HepG2 (cell line): ENCODE results near the gene BCL7A. TPM values are rescaled to one million over a fixed set of nuclear protein-coding genes. Genes with fewer than 3 reads are reported as not detected.
A peak's percentile ranks its signal among the peaks of the same experiment; 100 is the strongest.

Source experiments
- BCL6 ChIP-seq: IDR thresholded peaks from 2 replicates; pipeline ENCODE4 v1.6.1; 2016; ENCODE audit warnings: missing genetic modification reagents, missing compliant biosample characterization
- CBFB ChIP-seq: sonication (generic); formaldehyde crosslinking; IDR thresholded peaks from 2 replicates; pipeline ENCODE4 v1.4.0; 2020; ENCODE audit warnings: missing genetic modification reagents
- CEBPB ChIP-seq: IDR thresholded peaks from 2 replicates; pipeline ENCODE4 v1.6.1; 2011; ENCODE audit warnings: low read depth, low read length, improper control_type of control experiment, borderline replicate concordance
- FOXA1 ChIP-seq, 2 experiments: fragments of 450-650 bp in 1 of 2; sonication (generic) in 1 of 2; formaldehyde crosslinking in 1 of 2; IDR thresholded peaks; 2 replicates each; pipeline versions ENCODE4 v1.4.0 to v1.6.1; 2016 to 2020; ENCODE audit warnings: missing genetic modification reagents in 1 of 2
- HDAC2 ChIP-seq: sonication (generic); formaldehyde crosslinking; IDR thresholded peaks from 2 replicates; pipeline ENCODE4 v1.4.0; 2020; ENCODE audit warnings: missing genetic modification reagents
- HOXA3 ChIP-seq: sonication (generic); formaldehyde crosslinking; IDR thresholded peaks from 2 replicates; pipeline ENCODE4 v1.5.0; 2020; ENCODE audit warnings: missing genetic modification reagents
- KAT8 ChIP-seq: IDR thresholded peaks from 2 replicates; pipeline ENCODE4 v1.6.1; 2016; ENCODE audit warnings: missing genetic modification reagents, missing compliant biosample characterization
- KLF6 ChIP-seq: IDR thresholded peaks from 2 replicates; pipeline ENCODE4 v1.8.0; 2016; ENCODE audit warnings: missing biosample characterization, missing genetic modification reagents
- MAX ChIP-seq: IDR thresholded peaks from 2 replicates; pipeline ENCODE4 v1.6.1; 2012; ENCODE audit warnings: inconsistent platforms
- MLX ChIP-seq: IDR thresholded peaks from 2 replicates; pipeline ENCODE4 v1.6.1; 2016
- MYPOP ChIP-seq: sonication (generic); formaldehyde crosslinking; IDR thresholded peaks from 2 replicates; pipeline ENCODE4 v1.8.1; 2023; ENCODE audit warnings: mild to moderate bottlenecking, moderate library complexity, missing genetic modification reagents
- NONO ChIP-seq, 2 experiments: fragments of 450-650 bp in 1 of 2; sonication (generic) in 1 of 2; formaldehyde crosslinking in 1 of 2; IDR thresholded peaks in 1 of 2; conservative IDR thresholded peaks in 1 of 2; 2 replicates each; pipeline versions ENCODE4 v1.6.1 to v1.8.0; 2017 to 2022; ENCODE audit warnings: mild to moderate bottlenecking in 1 of 2, missing genetic modification reagents in 1 of 2, moderate library complexity in 1 of 2
- PLSCR1 ChIP-seq: sonication (generic); formaldehyde crosslinking; IDR thresholded peaks from 2 replicates; pipeline ENCODE4 v1.5.0; 2020; ENCODE audit warnings: missing genetic modification reagents, mild to moderate bottlenecking, borderline replicate concordance
- SATB2 ChIP-seq: sonication (generic); formaldehyde crosslinking; IDR thresholded peaks from 2 replicates; pipeline ENCODE4 v1.5.0; 2020; ENCODE audit warnings: missing genetic modification reagents
- SKI ChIP-seq: fragments of 450-650 bp; IDR thresholded peaks from one replicate; pipeline ENCODE4 v1.6.1; 2018; ENCODE audit warnings: mild to moderate bottlenecking; ENCODE audit not compliant: partially characterized antibody
- TP53 ChIP-seq: sonication (generic); formaldehyde crosslinking; conservative IDR thresholded peaks from 2 replicates; pipeline ENCODE4 v1.4.0; 2020; ENCODE audit warnings: missing genetic modification reagents
- ZMAT3 ChIP-seq: sonication (generic); formaldehyde crosslinking; conservative IDR thresholded peaks from 2 replicates; pipeline ENCODE4 v1.7.0; 2021; ENCODE audit warnings: missing genetic modification reagents
- ZNF253 ChIP-seq: sonication (generic); formaldehyde crosslinking; IDR thresholded peaks from 2 replicates; pipeline ENCODE4 v1.8.0; 2022; ENCODE audit warnings: mild to moderate bottlenecking, missing genetic modification reagents, borderline replicate concordance
- ZNF563 ChIP-seq: sonication (generic); formaldehyde crosslinking; IDR thresholded peaks from 2 replicates; pipeline ENCODE4 v1.8.0; 2022; ENCODE audit warnings: mild to moderate bottlenecking, moderate library complexity, missing genetic modification reagents
- polyA plus RNA-seq, 8 experiments: library from polyadenylated mRNA; depleted of rRNA in 3 of 8; stranded (reverse) in 7 of 8; unstranded in 1 of 8; fragments of >200 nt; fragmentation: Illumina TruSeq in 4 of 8; extraction: Trizol in 4 of 8; gene quantifications; 2 replicates each; pipeline versions ENCODE4 v1.2.1 to v1.2.3, GENCODE V29; 2011 to 2016; ENCODE audit warnings: low read depth in 4 of 8, missing spikeins in 1 of 8, mixed read lengths in 1 of 8; ENCODE audit not compliant: insufficient read depth in 1 of 8
- total RNA-seq, 5 experiments: library from RNA; depleted of rRNA; stranded (reverse); fragments of >200 nt; fragmentation: Illumina TruSeq; extraction: Trizol; gene quantifications; 2 replicates each; pipeline ENCODE4 v1.2.3, GENCODE V29; 2016; ENCODE audit warnings: low read depth in 1 of 5
- TF ChIP-seq, protein P1 (sequence below): sonication (generic); formaldehyde crosslinking; IDR thresholded peaks from 2 replicates; pipeline ENCODE4 v1.4.0; 2020; ENCODE audit warnings: mild to moderate bottlenecking, missing genetic modification reagents
- TF ChIP-seq, protein P2 (sequence below): sonication (generic); formaldehyde crosslinking; IDR thresholded peaks from 2 replicates; pipeline ENCODE4 v1.8.0; 2022; ENCODE audit warnings: missing genetic modification reagents, mild to moderate bottlenecking, borderline replicate concordance

The BCL7A gene
- total and polyA plus RNA-seq, 2 of the 13 experiments (the other 11 are each of a cell fraction or from before 2014, with no cell fraction given): 4.1 to 6.2 TPM

DNA sequence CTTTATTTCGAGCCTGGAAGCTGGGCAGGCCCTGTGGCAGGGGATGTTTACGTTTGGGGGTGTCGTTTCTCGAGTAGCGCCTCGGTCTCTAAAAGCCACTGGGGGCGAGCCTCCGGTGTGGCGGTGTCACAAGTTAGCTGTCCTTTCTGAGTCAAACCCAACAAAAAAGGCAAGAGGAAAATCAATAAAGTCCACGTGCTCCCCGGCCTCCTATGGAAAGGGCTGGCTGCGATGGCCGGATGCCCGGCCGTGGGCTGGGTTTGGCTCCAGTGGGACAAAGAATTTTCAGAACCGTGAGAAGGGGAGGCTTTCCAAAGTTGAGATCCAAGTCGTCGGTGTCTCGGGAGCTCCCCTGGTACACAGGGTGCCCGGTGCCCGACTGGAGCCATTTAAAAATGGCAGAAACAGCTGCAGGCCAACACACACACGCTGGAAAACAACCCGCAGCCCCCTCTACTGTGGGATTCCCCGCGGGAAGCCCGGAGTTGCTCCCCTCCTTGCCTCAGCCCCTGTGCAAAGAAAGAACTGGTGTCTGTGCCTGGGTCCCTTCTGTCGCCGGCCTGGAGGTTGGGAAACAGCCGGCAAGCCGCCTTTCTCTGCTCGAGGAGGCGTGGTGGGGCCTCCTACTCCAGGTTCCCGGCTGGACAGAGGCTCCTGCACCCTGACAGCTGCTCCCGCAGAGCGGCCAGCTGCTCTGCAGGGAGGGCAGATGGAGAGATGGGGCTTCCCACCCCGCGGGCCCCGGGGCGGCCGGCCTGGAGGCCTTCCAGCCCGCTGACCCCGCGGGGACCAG lies 1.9 kb downstream of the BCL7A start (continued):
- TF ChIP-seq CEBPB (peak; percentile 48; the same call in 1 of the 2 replicates), CBFB (CRISPR knock-in tag) (peak; percentile 23; the same call in 1 of the 2 replicates), FOXA1 (IDR thresholded peaks at IDR 0.05) (no peak), FOXA1 (CRISPR knock-in tag; IDR thresholded peaks at IDR 0.05) (peak; percentile 71), MAX (peak; percentile 88), HDAC2 (peak; percentile 68; the same call in 1 of the 2 replicates), SKI (peak; percentile 13), BCL6 (CRISPR knock-in tag) (peak; percentile 83; the same call in 1 of the 2 replicates), TP53 (CRISPR knock-in tag) (0 out of 2 replicates have a peak, but pooled peaks have one; percentile 49), HOXA3 (peak; percentile 38; the same call in 1 of the 2 replicates), ZMAT3 (CRISPR knock-in tag) (0 out of 2 replicates have a peak, but pooled peaks have one; percentile 29), ZNF563 (CRISPR knock-in tag) (peak; percentile 50; the same call in 1 of the 2 replicates), PLSCR1 (CRISPR knock-in tag) (peak; percentile 46; the same call in 1 of the 2 replicates), KAT8 (CRISPR knock-in tag) (peak; percentile 60; the same call in 1 of the 2 replicates), MYPOP (CRISPR knock-in tag) (peak; percentile 18), KLF6 (CRISPR knock-in tag) (peak; percentile 90), NONO (IDR thresholded peaks at IDR 0.05) (no peak), NONO (CRISPR knock-in tag; conservative IDR thresholded peaks at IDR 0.05) (peak; percentile 45; the same call in 1 of the 2 replicates), SATB2 (CRISPR knock-in tag) (0 out of 2 replicates have a peak, but pooled peaks have one; percentile 69), ZNF253 (no peak), MLX (peak; percentile 84)
- TF ChIP-seq, protein P1, sequence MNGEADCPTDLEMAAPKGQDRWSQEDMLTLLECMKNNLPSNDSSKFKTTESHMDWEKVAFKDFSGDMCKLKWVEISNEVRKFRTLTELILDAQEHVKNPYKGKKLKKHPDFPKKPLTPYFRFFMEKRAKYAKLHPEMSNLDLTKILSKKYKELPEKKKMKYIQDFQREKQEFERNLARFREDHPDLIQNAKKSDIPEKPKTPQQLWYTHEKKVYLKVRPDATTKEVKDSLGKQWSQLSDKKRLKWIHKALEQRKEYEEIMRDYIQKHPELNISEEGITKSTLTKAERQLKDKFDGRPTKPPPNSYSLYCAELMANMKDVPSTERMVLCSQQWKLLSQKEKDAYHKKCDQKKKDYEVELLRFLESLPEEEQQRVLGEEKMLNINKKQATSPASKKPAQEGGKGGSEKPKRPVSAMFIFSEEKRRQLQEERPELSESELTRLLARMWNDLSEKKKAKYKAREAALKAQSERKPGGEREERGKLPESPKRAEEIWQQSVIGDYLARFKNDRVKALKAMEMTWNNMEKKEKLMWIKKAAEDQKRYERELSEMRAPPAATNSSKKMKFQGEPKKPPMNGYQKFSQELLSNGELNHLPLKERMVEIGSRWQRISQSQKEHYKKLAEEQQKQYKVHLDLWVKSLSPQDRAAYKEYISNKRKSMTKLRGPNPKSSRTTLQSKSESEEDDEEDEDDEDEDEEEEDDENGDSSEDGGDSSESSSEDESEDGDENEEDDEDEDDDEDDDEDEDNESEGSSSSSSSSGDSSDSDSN: peak; percentile 69; the same call in 1 of the 2 replicates
- TF ChIP-seq, protein P2, sequence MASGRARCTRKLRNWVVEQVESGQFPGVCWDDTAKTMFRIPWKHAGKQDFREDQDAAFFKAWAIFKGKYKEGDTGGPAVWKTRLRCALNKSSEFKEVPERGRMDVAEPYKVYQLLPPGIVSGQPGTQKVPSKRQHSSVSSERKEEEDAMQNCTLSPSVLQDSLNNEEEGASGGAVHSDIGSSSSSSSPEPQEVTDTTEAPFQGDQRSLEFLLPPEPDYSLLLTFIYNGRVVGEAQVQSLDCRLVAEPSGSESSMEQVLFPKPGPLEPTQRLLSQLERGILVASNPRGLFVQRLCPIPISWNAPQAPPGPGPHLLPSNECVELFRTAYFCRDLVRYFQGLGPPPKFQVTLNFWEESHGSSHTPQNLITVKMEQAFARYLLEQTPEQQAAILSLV (CRISPR knock-in tag): 0 out of 2 replicates have a peak, but pooled peaks have one; percentile 40
